Right ventricle myocardium superior (tissue), 1 donor: Measurements from ENCODE around the gene CLEC5A. TPM values are rescaled to one million over a fixed set of nuclear protein-coding genes. Genes with fewer than 3 reads are reported as not detected.
"Not testable (repeated sequence)": the region's sequence is repeated elsewhere in the genome, so short reads cannot be mapped to it uniquely, and the experiment has no call there.

Source experiments
- ATAC-seq: fragments of 200-7000 bp; cut with Tn5 transposase; one replicate; pipeline ENCODE4 v1.9.1; 2020; ENCODE audit warnings: mild to moderate bottlenecking; ENCODE audit not compliant: poor library complexity
- DNase-seq: peaks from one replicate; pipeline ENCODE4 v3.0.0-alpha.2; 2020
- intact Hi-C: fragments of 100-400 bp; cut with DNase I; formaldehyde crosslinking; loops from one replicate; pipeline ENCODE4 v1.11.2; 2022
- long read RNA-seq: library from polyadenylated mRNA; unstranded; transcript quantifications from one replicate; pipeline ENCODE4 v2.0.0, GENCODE V29; 2021
- total RNA-seq: library from RNA; stranded (reverse); fragmentation: NEBNext Ultra II Directional; extraction: Animal tissue kit (Norgen Biotek cat#: 25700); gene quantifications from one replicate; pipeline ENCODE4 v1.2.1, GENCODE V29; 2021
- donor health status: DM: no; HTN: yes; CAD: no; lungs with severe emphysema.

Gene CLEC5A
- 0.08 TPM for total RNA-seq
- long read RNA-seq, result 0 reads

- intact Hi-C loops, result no loop called here
- DNase-seq (no peak), ATAC-seq (no peak)
These were observed at the start of gene CLEC5A for GRCh38 chr7:141946796-141947195. CLEC5A (minus strand) TSS chr7:141946974; CDS start chr7:141946292, 682 bp downstream.

DNA sequence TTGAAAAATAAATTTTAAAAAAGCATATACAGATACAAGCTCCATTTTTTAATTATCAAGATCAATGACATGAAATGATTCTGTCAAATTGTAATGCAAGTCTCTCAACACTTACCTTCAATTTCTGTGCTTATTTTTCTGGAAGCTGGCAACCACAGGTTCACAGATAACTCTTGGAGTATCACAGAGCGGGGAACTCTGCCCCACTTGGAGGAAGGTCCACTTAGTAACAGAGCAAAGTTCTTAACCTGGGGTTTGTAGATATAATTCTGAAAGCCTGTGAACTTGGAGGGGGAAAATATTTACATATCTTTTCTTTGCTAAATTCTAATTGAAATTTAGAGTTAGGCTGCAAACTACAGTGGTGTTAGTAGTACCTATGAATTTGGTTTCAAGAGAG lies 46.6 kb upstream of the CLEC5A start:
- DNase-seq (no peak), ATAC-seq (no peak)
- intact Hi-C loops, result no loop called here

DNA sequence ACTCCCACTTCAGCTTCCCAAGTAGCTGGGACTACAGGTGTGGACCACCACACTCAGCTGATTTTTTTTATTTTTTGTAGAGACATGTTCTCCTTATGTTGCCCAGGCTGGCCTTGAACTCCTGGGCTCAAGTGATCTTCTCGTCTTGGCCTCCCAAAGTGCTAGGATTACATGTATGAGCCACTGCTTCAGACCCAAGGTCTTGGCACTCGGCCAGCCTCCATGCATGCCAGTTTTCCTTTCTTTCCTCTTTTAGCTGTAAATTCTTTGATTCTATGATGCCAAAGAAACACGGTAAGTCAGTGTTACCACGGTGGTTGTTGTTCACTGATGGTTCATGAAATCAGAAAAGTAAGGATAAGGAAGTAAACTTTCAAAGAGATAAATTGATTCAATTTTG lies 45.9 kb upstream of the CLEC5A start:
- ATAC-seq, result no peak
- DNase-seq, result no peak
- intact Hi-C loops, result no loop called here

GRCh38 chr7:141992156-141992555 lies 45.4 kb upstream of the CLEC5A start:
- intact Hi-C loops, result no loop called here
- no peak for DNase-seq
- no peak for ATAC-seq

- DNase-seq (no peak), ATAC-seq (no peak)
- intact Hi-C loops, result no loop called here
These were observed 44.4 kb upstream of the CLEC5A start for GRCh38 chr7:141991140-141991539.

- ATAC-seq (no peak), DNase-seq (no peak)
- intact Hi-C loops, result no loop called here
These were observed 43.4 kb upstream of the CLEC5A start for GRCh38 chr7:141990011-141990725.

DNA sequence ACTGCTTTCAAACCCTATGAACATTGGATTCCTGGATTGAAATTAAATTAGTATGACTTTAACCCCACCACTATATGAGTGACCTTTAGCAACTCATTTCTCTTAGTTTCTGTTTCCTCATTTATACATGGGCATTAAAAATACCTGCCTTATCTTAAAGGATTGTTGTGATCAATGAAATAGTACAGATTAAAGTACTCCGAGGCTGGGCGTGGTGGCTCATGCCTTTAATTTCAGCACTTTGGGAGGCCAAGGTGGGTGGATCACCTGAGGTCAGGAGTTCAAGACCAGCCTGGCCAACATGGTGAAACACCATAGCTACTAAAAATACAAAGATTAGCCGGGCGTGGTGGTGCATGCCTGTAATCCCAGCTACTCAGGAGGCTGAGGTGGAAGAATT lies 41.0 kb upstream of the CLEC5A start:
- DNase-seq, intact Hi-C loops, ATAC-seq: not testable (repeated sequence)

- ATAC-seq, result no peak
These were observed 40.1 kb upstream of the CLEC5A start for GRCh38 chr7:141986923-141987322.

DNA sequence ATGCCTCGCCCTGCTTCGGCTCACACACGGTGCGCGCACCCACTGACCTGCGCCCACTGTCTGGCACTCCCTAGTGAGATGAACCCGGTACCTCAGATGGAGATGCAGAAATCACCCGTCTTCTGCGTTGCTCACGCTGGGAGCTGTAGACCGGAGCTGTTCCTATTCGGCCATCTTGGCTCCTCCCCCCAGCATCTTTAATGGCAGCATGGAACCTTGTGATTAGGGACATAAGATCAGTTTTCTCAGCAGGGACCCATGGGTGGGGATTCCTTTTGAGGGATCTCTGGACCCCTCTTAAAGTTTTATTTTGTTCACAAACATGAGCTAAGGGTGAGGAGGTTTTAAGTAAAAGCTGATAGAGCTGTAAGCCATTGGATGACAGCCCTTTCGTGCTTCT lies 39.2 kb upstream of the CLEC5A start:
- DNase-seq, ATAC-seq, intact Hi-C loops: not testable (repeated sequence)

More at GRCh38 chr7:141986923-141987322, 40.1 kb upstream of the CLEC5A start:
- intact Hi-C loops, result no loop called here
- DNase-seq, result no peak

- no peak for DNase-seq
- intact Hi-C loops, result no loop called here
- no peak for ATAC-seq
These were observed 32.8 kb upstream of the CLEC5A start for GRCh38 chr7:141979568-141979967.

- DNase-seq, result no peak
- intact Hi-C loops, result no loop called here
- no peak for ATAC-seq
These were observed 31.6 kb upstream of the CLEC5A start for GRCh38 chr7:141978351-141978750.

GRCh38 chr7:141976524-141977245 lies 29.9 kb upstream of the CLEC5A start:
- intact Hi-C loops, result no loop called here
- DNase-seq (no peak), ATAC-seq (no peak)

DNA sequence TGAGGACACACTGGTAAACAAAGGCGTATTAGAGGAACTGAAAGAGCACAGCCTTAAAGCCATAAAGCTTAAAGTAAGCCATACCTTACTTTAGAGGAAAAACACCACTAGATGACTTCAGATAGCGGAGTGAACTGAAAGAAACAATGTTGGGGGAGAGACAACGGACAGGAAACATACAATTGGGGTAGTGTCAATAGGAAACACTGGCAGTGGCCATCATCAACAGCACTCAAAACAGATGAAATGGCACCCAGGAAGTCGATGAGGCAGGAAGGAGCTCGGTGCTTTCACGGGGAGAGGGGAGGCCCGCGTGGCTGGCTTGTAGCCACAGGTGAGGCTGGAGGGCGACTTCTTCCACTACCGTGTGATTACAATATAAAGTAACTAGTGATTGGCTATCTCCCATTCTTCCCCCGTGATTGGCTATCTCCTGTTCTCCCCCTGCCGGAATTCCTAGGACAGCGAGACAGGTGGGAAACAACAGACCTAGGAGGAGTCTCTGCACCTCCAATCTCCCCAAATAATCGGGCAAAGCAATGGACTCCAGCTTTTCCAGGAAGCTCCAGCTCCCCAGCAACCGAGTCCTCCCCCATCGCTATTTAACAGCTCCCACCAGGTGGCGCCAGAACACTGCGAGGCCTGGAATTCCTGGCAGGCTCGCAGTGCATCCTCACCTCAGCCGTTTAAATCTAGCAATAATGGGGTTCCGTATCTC lies 29.2 kb upstream of the CLEC5A start:
- intact Hi-C loops, result no loop called here
- peak; percentile 57 for ATAC-seq
- peak; percentile 75 for DNase-seq

DNA sequence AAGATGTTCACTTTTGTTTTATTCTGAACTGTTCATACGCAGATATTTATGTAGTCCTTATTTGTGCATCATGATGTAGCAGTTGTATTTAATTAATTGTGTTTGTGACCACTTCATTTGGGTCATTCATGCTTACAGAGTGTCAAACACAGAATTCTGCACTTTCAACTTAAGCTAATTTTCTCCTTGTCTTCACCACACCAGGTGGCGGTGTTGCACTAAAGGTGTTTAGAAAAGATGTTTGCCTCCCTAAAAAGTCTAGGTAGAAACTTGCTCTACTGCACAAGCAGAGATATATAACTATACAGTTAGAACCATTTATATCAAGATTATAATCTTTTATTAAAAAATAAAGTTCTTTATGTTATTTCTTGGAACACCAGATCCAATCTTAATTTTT lies 28.1 kb upstream of the CLEC5A start:
- DNase-seq (no peak), ATAC-seq (no peak)
- intact Hi-C loops, result no loop called here

- intact Hi-C loops, result no loop called here
- no peak for ATAC-seq
- no peak for DNase-seq
These were observed 26.9 kb upstream of the CLEC5A start, which contains the start of gene TAS2R38 for GRCh38 chr7:141973673-141974072. TAS2R38 (minus strand) TSS chr7:141973773; CDS start chr7:141973689, 84 bp downstream.

- intact Hi-C loops, result no loop called here
- ATAC-seq (peak; percentile 34), DNase-seq (no peak)
These were observed 14.1 kb upstream of the CLEC5A start for GRCh38 chr7:141960687-141961422.

GRCh38 chr7:141956084-141956483 lies 9.3 kb upstream of the CLEC5A start:
- intact Hi-C loops, result no loop called here
- DNase-seq (no peak), ATAC-seq (no peak)

DNA sequence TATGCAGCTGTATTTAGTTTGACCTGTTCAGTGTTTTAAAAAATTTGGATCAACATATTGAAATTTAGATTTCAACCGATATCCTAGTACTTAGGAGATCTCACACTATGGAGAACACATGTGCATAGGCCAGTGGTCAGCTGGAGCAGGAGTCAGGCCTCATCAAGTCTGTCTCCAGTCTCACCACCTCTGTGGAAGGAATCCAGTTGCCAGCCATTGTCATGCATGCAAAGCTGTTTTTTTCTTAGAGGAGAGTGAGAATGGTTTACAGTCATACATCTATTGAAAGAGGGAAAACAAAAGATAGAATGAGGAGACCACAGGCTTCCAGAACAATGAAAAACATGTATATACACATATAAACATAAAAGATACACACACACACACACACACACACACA lies 7.6 kb upstream of the CLEC5A start:
- intact Hi-C loops, result no loop called here
- ATAC-seq (no peak), DNase-seq (no peak)

- DNase-seq (no peak), ATAC-seq (no peak)
- intact Hi-C loops, result no loop called here
These were observed 5.7 kb upstream of the CLEC5A start for GRCh38 chr7:141952461-141952860.
